Measurements from ENCODE around the gene SPECC1.

Gene SPECC1

GRCh38 chr17:20246692-20247091, 237.5 kb downstream of the SPECC1 start:
- H3K27ac ChIP-seq = no peak overlapping the region
- no peak for DNase-seq

GRCh38 chr17:20253323-20253722, 244.2 kb downstream of the SPECC1 start:
- intact Hi-C loops (cut with DNase I; ENCODE audit: low total_unique reads) = no loop called here
- no peak for DNase-seq
- Histone ChIP-seq H3K4me1 (no peaks in the 10 kb centered on the region), H3K4me3 (no peak overlapping the region), H3K9me3 (peaks cover 0 to 5% (median 0%) of the 10 kb centered on the region in 3 donors), H3K27ac (no peak overlapping the region), H3K36me3 (peaks cover 23 to 37% (median 37%) of the 10 kb centered on the region in 3 donors), H3K27me3 (no peaks in the 10 kb centered on the region)
- TF ChIP-seq CTCF (IDR thresholded peaks at IDR 0.05) = no peak

More at GRCh38 chr17:20246692-20247091, 237.5 kb downstream of the SPECC1 start:
- Histone ChIP-seq H3K9me3 (peaks cover 0 to 5% (median 0%) of the 10 kb centered on the region in 3 donors), H3K27me3 (no peaks in the 10 kb centered on the region), H3K4me3 (no peak overlapping the region), H3K36me3 (peaks cover 35 to 39% (median 36%) of the 10 kb centered on the region in 3 donors), H3K4me1 (no peaks in the 10 kb centered on the region)
- no peak for TF ChIP-seq CTCF (IDR thresholded peaks at IDR 0.05)
- intact Hi-C loops (cut with DNase I; ENCODE audit: low total_unique reads) = no loop called here

GRCh38 chr17:20254541-20254940, 245.4 kb downstream of the SPECC1 start:
- TF ChIP-seq CTCF (IDR thresholded peaks at IDR 0.05) = no peak
- no peak overlapping the region for H3K4me3 ChIP-seq
- peaks cover 22 to 39% (median 35%) of the 10 kb centered on the region in 3 donors for H3K36me3 ChIP-seq
- H3K4me1 ChIP-seq = no peaks in the 10 kb centered on the region
- H3K9me3 ChIP-seq = no peaks in the 10 kb centered on the region
- no peaks in the 10 kb centered on the region for H3K27me3 ChIP-seq
- H3K27ac ChIP-seq = no peak overlapping the region
- no peak for DNase-seq
- intact Hi-C loops (cut with DNase I; ENCODE audit: low total_unique reads) = no loop called here

- no peak for DNase-seq
- Histone ChIP-seq H3K9me3 (no peaks in the 10 kb centered on the region), H3K27me3 (no peaks in the 10 kb centered on the region), H3K27ac (no peak overlapping the region), H3K4me3 (no peak overlapping the region), H3K4me1 (peaks cover 0 to 8% (median 0%) of the 10 kb centered on the region in 4 donors), H3K36me3 (peaks cover 21 to 43% (median 35%) of the 10 kb centered on the region in 3 donors)
- intact Hi-C loops (cut with DNase I; ENCODE audit: low total_unique reads) = no loop called here
- no peak for TF ChIP-seq CTCF (IDR thresholded peaks at IDR 0.05)
Measured at GRCh38 chr17:20256144-20256543, 247.0 kb downstream of the SPECC1 start.

- intact Hi-C loops (cut with DNase I; ENCODE audit: low total_unique reads) = no loop called here
- Histone ChIP-seq H3K36me3 (peaks cover 21 to 49% (median 35%) of the 10 kb centered on the region in 3 donors), H3K4me1 (peaks cover 0 to 9% (median 0%) of the 10 kb centered on the region in 4 donors)
Measured at GRCh38 chr17:20257008-20257407, 247.8 kb downstream of the SPECC1 start.

More at GRCh38 chr17:20257008-20257407, 247.8 kb downstream of the SPECC1 start:
- no peak overlapping the region for H3K4me3 ChIP-seq
- no peaks in the 10 kb centered on the region for H3K9me3 ChIP-seq
- H3K27ac ChIP-seq = no peak overlapping the region
- no peak for DNase-seq
- no peak for TF ChIP-seq CTCF (IDR thresholded peaks at IDR 0.05)
- H3K27me3 ChIP-seq = no peaks in the 10 kb centered on the region
